ENCODE results near the gene XXYLT1. TPM values are rescaled to one million over a fixed set of nuclear protein-coding genes. Genes with fewer than 3 reads are reported as not detected.

Gene XXYLT1
- total and polyA plus RNA-seq, 10 of the 15 experiments (the other 5 are each of a cell fraction or from before 2014, with no cell fraction given): 1.2 to 14.2 (median 9.3) TPM

DNA sequence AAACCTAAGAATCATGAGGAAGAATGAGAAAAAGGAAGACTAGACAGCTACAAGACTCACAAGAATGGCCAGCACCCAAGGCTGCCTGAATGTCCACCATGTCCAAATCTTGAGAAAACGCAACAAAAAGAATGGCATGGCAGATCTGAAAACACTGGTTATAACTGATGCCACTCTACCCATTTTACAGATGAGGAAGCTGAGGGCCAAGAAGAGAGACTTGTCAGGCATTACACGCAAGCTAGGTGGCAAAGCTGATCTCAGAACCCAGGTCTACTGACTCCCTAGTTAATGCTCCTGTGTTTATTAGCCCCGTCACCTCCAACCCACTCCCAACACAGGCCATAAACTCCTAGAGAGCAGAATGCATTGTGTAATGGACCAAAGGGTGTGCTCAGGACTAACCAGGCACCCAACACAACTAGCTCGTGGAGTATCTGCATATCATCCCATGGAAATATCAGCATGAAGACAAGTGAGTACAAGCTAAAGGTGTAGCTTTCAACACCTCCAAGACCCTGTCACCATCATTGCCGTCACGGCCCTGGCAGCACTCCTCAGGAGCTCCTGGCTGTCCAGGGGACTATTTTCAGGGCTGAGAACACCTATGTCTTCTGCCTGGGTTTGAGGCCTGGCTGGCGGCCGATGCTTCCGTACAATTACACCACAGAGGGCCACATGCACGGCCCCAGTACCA, 111.7 kb downstream of the XXYLT1 start (continued):
- TF ChIP-seq, protein P1, sequence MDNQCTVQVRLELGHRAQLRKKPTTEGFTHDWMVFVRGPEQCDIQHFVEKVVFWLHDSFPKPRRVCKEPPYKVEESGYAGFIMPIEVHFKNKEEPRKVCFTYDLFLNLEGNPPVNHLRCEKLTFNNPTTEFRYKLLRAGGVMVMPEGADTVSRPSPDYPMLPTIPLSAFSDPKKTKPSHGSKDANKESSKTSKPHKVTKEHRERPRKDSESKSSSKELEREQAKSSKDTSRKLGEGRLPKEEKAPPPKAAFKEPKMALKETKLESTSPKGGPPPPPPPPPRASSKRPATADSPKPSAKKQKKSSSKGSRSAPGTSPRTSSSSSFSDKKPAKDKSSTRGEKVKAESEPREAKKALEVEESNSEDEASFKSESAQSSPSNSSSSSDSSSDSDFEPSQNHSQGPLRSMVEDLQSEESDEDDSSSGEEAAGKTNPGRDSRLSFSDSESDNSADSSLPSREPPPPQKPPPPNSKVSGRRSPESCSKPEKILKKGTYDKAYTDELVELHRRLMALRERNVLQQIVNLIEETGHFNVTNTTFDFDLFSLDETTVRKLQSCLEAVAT (IDR thresholded peaks at IDR 0.05): no peak
- TF ChIP-seq MYB (IDR thresholded peaks at IDR 0.05; ENCODE audit: borderline replicate concordance, low read depth, low read length) (no peak), RUNX3 (IDR thresholded peaks at IDR 0.05; ENCODE audit: low read length) (no peak), RCOR1 (conservative IDR thresholded peaks at IDR 0.05; ENCODE audit: low read depth, low read length) (no peak), NFYB (IDR thresholded peaks at IDR 0.05; ENCODE audit: insufficient read depth, low read depth, low read length) (no peak), EED (IDR thresholded peaks at IDR 0.05; ENCODE audit: low read depth) (no peak), ZBED1 (IDR thresholded peaks at IDR 0.05; ENCODE audit: borderline replicate concordance) (no peak)

DNA sequence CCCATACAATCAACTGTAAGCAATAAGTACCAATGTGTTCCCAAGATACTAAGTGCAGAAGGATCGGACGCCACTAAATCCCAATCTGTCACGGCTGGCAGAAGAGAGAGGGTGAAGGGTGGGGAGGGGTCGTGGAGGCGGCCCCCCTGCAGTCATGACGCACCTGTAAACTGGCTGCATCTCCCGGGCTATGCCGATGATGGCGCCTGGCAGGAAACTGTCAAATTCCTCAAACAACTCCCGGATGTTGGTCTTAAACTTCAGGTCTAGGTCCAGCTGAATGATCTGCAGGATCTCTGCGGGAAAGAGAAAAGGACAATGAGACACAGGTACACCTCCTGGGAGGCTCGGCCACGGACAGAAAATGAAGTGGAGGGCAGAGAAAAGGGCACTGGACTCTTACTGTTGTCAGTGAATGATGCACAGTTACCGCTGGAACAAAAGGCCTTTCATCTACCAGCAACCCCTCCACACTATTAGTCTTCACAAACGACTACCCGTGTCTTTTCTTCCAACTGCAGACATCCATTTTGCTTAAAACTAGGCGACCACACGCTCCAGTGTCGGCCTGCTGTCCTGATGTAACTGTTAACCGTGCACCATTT, 114.6 kb downstream of the XXYLT1 start:
- no peak overlapping the region for H3K4me3 ChIP-seq
- H3K27me3 ChIP-seq (replicated peaks in 1 of 2; ENCODE audit: control insufficient read depth in 2 of 2, insufficient read depth in 2 of 2, low read length in 1 of 2): no peaks in the 10 kb centered on the region
- WGBS (ENCODE audit: insufficient coverage, insufficient replicate concordance, low lambda C conversion rate, missing lambda C conversion rate): 92% methylated on average over 20 of the region's 20 CpGs
- ChIA-PET POLR2A (interaction anchor here (0.6 to 1.3 kb wide), 2 partner anchors 422 to 480 kb away, joined by 5 to 6 read pairs; no protein-coding TSS in a partner anchor), RAD21 (ENCODE audit: unreplicated experiment) (interaction anchor here (0.7 kb wide), 2 partner anchors 70 to 223 kb away, joined by 3 read pairs; no protein-coding TSS in a partner anchor), CTCF (no interaction called here), SMC1A (ENCODE audit: uncharacterized antibody, unreplicated experiment) (interaction anchor here (1.5 to 7.3 kb wide), 3 partner anchors 26 to 96 kb away, joined by 4 to 88 read pairs (median 4); no protein-coding TSS in a partner anchor)
- H3K36me3 ChIP-seq (ENCODE audit: control insufficient read depth in 2 of 2, insufficient read depth in 2 of 2, low read length in 1 of 2): peaks cover 0 to 6% of the 10 kb centered on the region in 2 experiments
- in situ Hi-C loops (cut with MboI): no loop called here
- no peaks in the 10 kb centered on the region for H3K9me3 ChIP-seq (replicated peaks; ENCODE audit: control insufficient read depth, insufficient read depth, low read length)
- H3K79me2 ChIP-seq (ENCODE audit: control insufficient read depth, insufficient read depth, low read length): peaks cover 3% of the 10 kb centered on the region; the same call in 1 of the 2 replicates
- no peak overlapping the region for H3K4me2 ChIP-seq (ENCODE audit: control insufficient read depth, insufficient read depth)
- no peak overlapping the region for H2AFZ ChIP-seq (ENCODE audit: control insufficient read depth, low read depth, low read length)
- BruUV-seq (replicated peaks): no TSS peak
- ATAC-seq (no peak), FAIRE-seq (no peak), DNase-seq (ENCODE audit: low read depth, low spot score) (no peak)
- no peak overlapping the region for H3K9ac ChIP-seq (ENCODE audit: control insufficient read depth, insufficient read depth, low read length)
- intact Hi-C loops (cut with micrococcal nuclease; ENCODE audit: unreplicated experiment): no loop called here
- no peak overlapping the region for H3K27ac ChIP-seq (ENCODE audit: control insufficient read depth, insufficient read depth)
- peaks cover 43% of the 10 kb centered on the region for H3K4me1 ChIP-seq (ENCODE audit: control insufficient read depth, insufficient read depth, low read length)
- no peaks in the 10 kb centered on the region; the same call in 1 of the 2 replicates for H4K20me1 ChIP-seq (ENCODE audit: control insufficient read depth, insufficient read depth)
- no peak for TF ChIP-seq MTA2 (IDR thresholded peaks at IDR 0.05; ENCODE audit: low read depth)
- TF ChIP-seq SIX5 (IDR thresholded peaks at IDR 0.05; ENCODE audit: low read depth, low read length, severe bottlenecking): no peak
- no peak for TF ChIP-seq POLR2A (IDR thresholded peaks at IDR 0.05; ENCODE audit: low read depth, low read length)
- TF ChIP-seq NFYA (IDR thresholded peaks at IDR 0.05; ENCODE audit: borderline replicate concordance, low read depth, low read length): no peak
- no peak for TF ChIP-seq CHD1 (IDR thresholded peaks at IDR 0.05; ENCODE audit: low read depth, low read length)
- TF ChIP-seq, protein P2, sequence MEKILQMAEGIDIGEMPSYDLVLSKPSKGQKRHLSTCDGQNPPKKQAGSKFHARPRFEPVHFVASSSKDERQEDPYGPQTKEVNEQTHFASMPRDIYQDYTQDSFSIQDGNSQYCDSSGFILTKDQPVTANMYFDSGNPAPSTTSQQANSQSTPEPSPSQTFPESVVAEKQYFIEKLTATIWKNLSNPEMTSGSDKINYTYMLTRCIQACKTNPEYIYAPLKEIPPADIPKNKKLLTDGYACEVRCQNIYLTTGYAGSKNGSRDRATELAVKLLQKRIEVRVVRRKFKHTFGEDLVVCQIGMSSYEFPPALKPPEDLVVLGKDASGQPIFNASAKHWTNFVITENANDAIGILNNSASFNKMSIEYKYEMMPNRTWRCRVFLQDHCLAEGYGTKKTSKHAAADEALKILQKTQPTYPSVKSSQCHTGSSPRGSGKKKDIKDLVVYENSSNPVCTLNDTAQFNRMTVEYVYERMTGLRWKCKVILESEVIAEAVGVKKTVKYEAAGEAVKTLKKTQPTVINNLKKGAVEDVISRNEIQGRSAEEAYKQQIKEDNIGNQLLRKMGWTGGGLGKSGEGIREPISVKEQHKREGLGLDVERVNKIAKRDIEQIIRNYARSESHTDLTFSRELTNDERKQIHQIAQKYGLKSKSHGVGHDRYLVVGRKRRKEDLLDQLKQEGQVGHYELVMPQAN (conservative IDR thresholded peaks at IDR 0.05): no peak
- TF ChIP-seq, protein P3, sequence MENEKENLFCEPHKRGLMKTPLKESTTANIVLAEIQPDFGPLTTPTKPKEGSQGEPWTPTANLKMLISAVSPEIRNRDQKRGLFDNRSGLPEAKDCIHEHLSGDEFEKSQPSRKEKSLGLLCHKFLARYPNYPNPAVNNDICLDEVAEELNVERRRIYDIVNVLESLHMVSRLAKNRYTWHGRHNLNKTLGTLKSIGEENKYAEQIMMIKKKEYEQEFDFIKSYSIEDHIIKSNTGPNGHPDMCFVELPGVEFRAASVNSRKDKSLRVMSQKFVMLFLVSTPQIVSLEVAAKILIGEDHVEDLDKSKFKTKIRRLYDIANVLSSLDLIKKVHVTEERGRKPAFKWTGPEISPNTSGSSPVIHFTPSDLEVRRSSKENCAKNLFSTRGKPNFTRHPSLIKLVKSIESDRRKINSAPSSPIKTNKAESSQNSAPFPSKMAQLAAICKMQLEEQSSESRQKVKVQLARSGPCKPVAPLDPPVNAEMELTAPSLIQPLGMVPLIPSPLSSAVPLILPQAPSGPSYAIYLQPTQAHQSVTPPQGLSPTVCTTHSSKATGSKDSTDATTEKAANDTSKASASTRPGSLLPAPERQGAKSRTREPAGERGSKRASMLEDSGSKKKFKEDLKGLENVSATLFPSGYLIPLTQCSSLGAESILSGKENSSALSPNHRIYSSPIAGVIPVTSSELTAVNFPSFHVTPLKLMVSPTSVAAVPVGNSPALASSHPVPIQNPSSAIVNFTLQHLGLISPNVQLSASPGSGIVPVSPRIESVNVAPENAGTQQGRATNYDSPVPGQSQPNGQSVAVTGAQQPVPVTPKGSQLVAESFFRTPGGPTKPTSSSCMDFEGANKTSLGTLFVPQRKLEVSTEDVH (IDR thresholded peaks at IDR 0.05; ENCODE audit: low read depth, partially characterized antibody): no peak
